Left lung (tissue), 10 donors: ENCODE measurements around the gene GLIS2. TPM values are rescaled to one million over a fixed set of nuclear protein-coding genes. Genes with fewer than 3 reads are reported as not detected.

Source experiments
- ATAC-seq: fragments of 200-7000 bp; cut with Tn5 transposase; one replicate; pipeline ENCODE4 v1.9.1; 2020; ENCODE audit warnings: moderate library complexity
- DNase-seq, 4 donors: peaks; one replicate each; pipeline ENCODE4 v3.0.0-alpha.2; 2013 to 2020
- H3K27ac ChIP-seq, 2 donors: fragments of 200-600 bp; sonication (generic) in 1 of 2; one replicate each; pipeline versions ENCODE4 v1.5.0 to v1.8.0; 2020 to 2021
- H3K27me3 ChIP-seq, 2 donors: fragments of 200-600 bp; sonication (generic) in 1 of 2; one replicate each; pipeline versions ENCODE4 v1.5.0 to v1.8.0; 2020 to 2021
- H3K36me3 ChIP-seq, 2 donors: fragments of 200-600 bp; sonication (generic) in 1 of 2; one replicate each; pipeline versions ENCODE4 v1.5.0 to v1.8.0; 2020 to 2021
- H3K4me1 ChIP-seq, 2 donors: fragments of 200-600 bp; one replicate each; pipeline ENCODE4 v1.8.0; 2021
- H3K4me3 ChIP-seq, 2 donors: fragments of 200-600 bp; sonication (generic) in 1 of 2; one replicate each; pipeline versions ENCODE4 v1.5.0 to v1.8.0; 2020 to 2021; ENCODE audit warnings: mild to moderate bottlenecking in 1 of 2
- H3K9me3 ChIP-seq, 2 donors: fragments of 200-600 bp; sonication (generic) in 1 of 2; one replicate each; pipeline versions ENCODE4 v1.5.0 to v1.8.0; 2020 to 2021
- CTCF ChIP-seq, 2 donors: fragments of 200-600 bp; sonication (generic) in 1 of 2; IDR thresholded peaks; one replicate each; pipeline versions ENCODE4 v1.5.0 to v1.8.0; 2021; ENCODE audit warnings: antibody characterized with exemption in 2 of 2
- intact Hi-C, 2 donors: fragments of 100-400 bp; cut with DNase I; formaldehyde crosslinking; loops; one replicate each; pipeline versions ENCODE4 v1.11.2 to v1.14.2; 2022
- polyA plus RNA-seq, 6 donors: library from polyadenylated mRNA; unstranded; fragments of 120-200 nt; gene quantifications; one replicate each; pipeline ENCODE4 v1.2.1, GENCODE V29; 2013; ENCODE audit not compliant: insufficient read length in 6 of 6
- total RNA-seq, 2 donors: library from RNA; stranded (reverse); fragmentation: NEBNext Ultra II Directional; extraction: Animal tissue kit (Norgen Biotek cat#: 25700); gene quantifications; one replicate each; pipeline ENCODE4 v1.2.1, GENCODE V29; 2021
- donor health status: DM: no; HTN: yes; CAD: no.
- donor health status: DM: no; HTN: no; CAD: no.

GLIS2 gene
- total and polyA plus RNA-seq, 8 donors, result 17.2 to 31.0 (median 25.3) TPM

GRCh38 chr16:4318967-4319366, 3.1 kb downstream of the GLIS2 start:
- no peak overlapping the region for H3K4me3 ChIP-seq
- H3K9me3 ChIP-seq, result no peaks in the 10 kb centered on the region
- peak overlapping the region; percentile 82 to 83 for H3K27ac ChIP-seq
- intact Hi-C loops, result no loop called here
- DNase-seq (no peak), ATAC-seq (no peak)
- H3K4me1 ChIP-seq, result peaks cover 38 to 81% of the 10 kb centered on the region in 2 donors
- H3K27me3 ChIP-seq, result peaks cover 0 to 35% of the 10 kb centered on the region in 2 donors
- H3K36me3 ChIP-seq, result no peaks in the 10 kb centered on the region
- no peak for TF ChIP-seq CTCF (IDR thresholded peaks at IDR 0.05)

GRCh38 chr16:4319454-4320421, 3.9 kb downstream of the GLIS2 start:
- Histone ChIP-seq H3K4me1 (peaks cover 45 to 82% of the 10 kb centered on the region in 2 donors), H3K4me3 (no peak overlapping the region), H3K9me3 (no peaks in the 10 kb centered on the region), H3K36me3 (no peaks in the 10 kb centered on the region), H3K27me3 (peaks cover 0 to 27% of the 10 kb centered on the region in 2 donors), H3K27ac (peak overlapping the region in 1 of 2 donors; percentile 55)
- DNase-seq (peak in 1 of 4 donors; percentile 83), ATAC-seq (no peak)
- no peak for TF ChIP-seq CTCF (IDR thresholded peaks at IDR 0.05)
- intact Hi-C loops, result no loop called here

GRCh38 chr16:4320571-4321137, 4.8 kb downstream of the GLIS2 start:
- no peaks in the 10 kb centered on the region for H3K36me3 ChIP-seq
- no peaks in the 10 kb centered on the region for H3K9me3 ChIP-seq
- no peak overlapping the region for H3K4me3 ChIP-seq
- ATAC-seq, result no peak
- intact Hi-C loops, result no loop called here
- no peak for DNase-seq
- H3K27ac ChIP-seq, result peak overlapping the region in 1 of 2 donors; percentile 55
- no peak for TF ChIP-seq CTCF (IDR thresholded peaks at IDR 0.05)
- H3K4me1 ChIP-seq, result peaks cover 52 to 85% of the 10 kb centered on the region in 2 donors
- peaks cover 0 to 18% of the 10 kb centered on the region in 2 donors for H3K27me3 ChIP-seq

- Histone ChIP-seq H3K27ac (peak overlapping the region in 1 of 2 donors; percentile 55), H3K9me3 (no peaks in the 10 kb centered on the region), H3K4me3 (no peak overlapping the region), H3K36me3 (no peaks in the 10 kb centered on the region), H3K4me1 (peaks cover 52 to 90% of the 10 kb centered on the region in 2 donors), H3K27me3 (peaks cover 0 to 10% of the 10 kb centered on the region in 2 donors)
- intact Hi-C loops, result no loop called here
- TF ChIP-seq CTCF (IDR thresholded peaks at IDR 0.05), result no peak
- DNase-seq (no peak), ATAC-seq (no peak)
Measured at GRCh38 chr16:4321286-4322120, 5.6 kb downstream of the GLIS2 start.
